Measurements from ENCODE around the gene IL12RB1. TPM values are rescaled to one million over a fixed set of nuclear protein-coding genes. Genes with fewer than 3 reads are reported as not detected.

Gene IL12RB1
- total RNA-seq, 2 experiments from 2014 or later: 17.2 to 20.0 TPM

DNA sequence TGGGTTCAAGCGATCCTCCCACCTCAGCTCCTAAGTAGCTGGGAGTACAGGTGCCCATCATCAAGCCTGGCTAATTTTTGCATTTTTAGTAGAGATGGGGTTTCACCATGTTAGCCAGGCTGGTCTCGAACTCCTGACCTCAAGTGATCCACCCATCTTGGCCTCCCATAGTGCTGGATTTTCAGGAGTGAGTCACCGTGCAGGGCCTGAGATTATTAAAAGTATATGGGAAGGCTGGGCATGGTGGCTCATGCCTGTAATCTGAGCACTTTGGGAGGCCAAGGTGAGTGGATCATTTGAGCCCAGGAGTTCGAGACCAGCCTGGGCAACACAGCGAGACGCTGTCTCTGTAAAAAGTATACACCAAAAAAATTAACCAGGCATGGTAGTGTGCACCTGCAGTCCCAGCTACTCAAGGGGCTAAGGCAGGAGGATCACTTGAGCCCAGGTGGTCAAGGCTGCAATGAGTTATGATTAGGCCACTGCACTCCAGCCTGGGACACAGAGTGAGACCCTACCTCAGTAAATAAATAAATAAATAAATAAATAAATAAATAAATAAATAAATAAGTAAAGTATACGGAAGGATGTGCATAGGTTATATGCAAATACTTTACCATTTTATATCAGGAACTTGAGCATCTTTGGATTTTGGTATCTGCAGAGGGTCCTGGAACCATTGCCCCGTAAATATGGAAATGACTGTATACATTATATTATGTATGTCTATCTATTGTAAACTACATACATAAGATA, 854 bp downstream of the IL12RB1 start:
- Mint-ChIP-seq H3K36me3 (ENCODE audit: low read depth) (peaks cover 11% of the 10 kb centered on the region), H3K9me3 (ENCODE audit: low read depth) (no peaks in the 10 kb centered on the region), H3K4me1 (peaks cover 66% of the 10 kb centered on the region), H3K4me3 (peak overlapping the region; percentile 83), H3K27ac (peak overlapping the region; percentile 93), H3K27me3 (no peaks in the 10 kb centered on the region)
- DNase-seq (no peak), ATAC-seq (no peak)
- intact Hi-C loops (cut with DNase I, micrococcal nuclease): no loop called here
- ChIA-PET POLR2A (interaction anchor here (0.9 kb wide), 1 partner anchor 30 kb away, joined by 5 read pairs; no protein-coding TSS in a partner anchor), CTCF (interaction anchor here (0.7 to 1.4 kb wide), 6 partner anchors 13 to 82 kb away, joined by 3 to 4 read pairs (median 3); no protein-coding TSS in a partner anchor)

DNA sequence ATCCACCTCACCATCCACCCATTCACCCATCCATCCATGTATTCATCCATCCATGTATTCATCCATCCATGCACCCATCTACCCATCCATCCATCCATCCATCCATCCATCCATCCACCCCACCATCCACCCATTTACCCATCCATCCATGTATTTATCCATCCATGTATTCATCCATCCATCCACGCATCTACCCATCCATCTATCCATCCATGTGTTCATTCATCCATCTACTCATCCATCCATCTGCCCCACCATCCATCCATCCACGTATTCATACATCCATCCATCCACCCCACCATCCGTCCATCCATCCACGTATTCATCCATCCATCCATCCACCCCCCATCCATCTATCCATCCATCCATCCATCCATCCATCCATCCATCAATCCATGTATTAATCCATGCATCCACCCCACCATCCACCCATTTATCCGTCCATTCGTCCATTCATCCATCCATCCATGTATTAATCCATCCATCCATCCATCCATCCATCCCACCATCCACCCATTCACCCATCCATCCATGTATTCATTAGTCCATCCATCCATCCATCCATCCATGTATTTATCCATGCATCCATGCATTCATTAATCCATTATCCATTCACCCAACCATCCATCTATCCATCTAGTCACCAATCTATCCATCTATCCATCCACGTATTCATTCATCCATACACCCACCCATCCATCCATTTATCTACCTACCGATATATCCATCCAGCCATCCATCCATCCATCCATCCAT, 2.6 kb downstream of the IL12RB1 start:
- no peaks in the 10 kb centered on the region for H3K9me3 Mint-ChIP-seq (ENCODE audit: low read depth)
- H3K27me3 Mint-ChIP-seq: no peaks in the 10 kb centered on the region
- H3K36me3 Mint-ChIP-seq (ENCODE audit: low read depth): peaks cover 16% of the 10 kb centered on the region
- no peak for DNase-seq
- ATAC-seq: no peak
- no peak overlapping the region for H3K4me3 Mint-ChIP-seq
- peaks cover 48% of the 10 kb centered on the region for H3K4me1 Mint-ChIP-seq
- ChIA-PET CTCF (no interaction called here), POLR2A (no interaction called here)
- H3K27ac Mint-ChIP-seq: peak overlapping the region; percentile 42
- intact Hi-C loops (cut with DNase I, micrococcal nuclease): no loop called here

DNA sequence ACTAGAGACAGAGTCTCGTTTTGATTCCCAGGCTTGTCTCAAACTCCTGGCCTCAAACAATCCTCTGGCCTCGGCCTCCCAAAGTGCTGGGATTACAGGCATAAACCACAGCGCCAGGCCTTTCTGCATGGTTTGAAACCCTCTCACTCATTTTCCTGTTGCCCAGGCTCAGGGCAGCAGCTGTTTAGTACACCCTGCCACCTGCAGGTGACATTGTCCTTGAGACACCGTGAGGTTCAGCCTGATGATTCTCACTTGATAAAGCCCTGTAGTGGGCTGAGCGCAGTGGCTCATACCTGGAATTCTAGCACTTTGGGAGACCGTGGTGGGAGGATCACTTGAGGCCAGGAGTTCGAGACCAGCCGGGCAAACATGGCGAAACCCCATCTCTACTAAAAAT, 12.5 kb downstream of the IL12RB1 start:
- H3K9me3 Mint-ChIP-seq (ENCODE audit: low read depth): no peaks in the 10 kb centered on the region
- CTCF ChIA-PET: no interaction called here
- H3K36me3 Mint-ChIP-seq (ENCODE audit: low read depth): peaks cover 17% of the 10 kb centered on the region
- peaks cover 8% of the 10 kb centered on the region for H3K4me1 Mint-ChIP-seq
- POLR2A ChIA-PET: no interaction called here
- H3K27me3 Mint-ChIP-seq: no peaks in the 10 kb centered on the region
- DNase-seq (no peak), ATAC-seq (no peak)
- H3K27ac Mint-ChIP-seq: no peak overlapping the region
- no peak overlapping the region for H3K4me3 Mint-ChIP-seq
- intact Hi-C loops (cut with DNase I, micrococcal nuclease): no loop called here

GRCh38 chr19:18073197-18073596, 13.5 kb downstream of the IL12RB1 start:
- no peaks in the 10 kb centered on the region for H3K9me3 Mint-ChIP-seq (ENCODE audit: low read depth)
- ChIA-PET CTCF (no interaction called here), POLR2A (no interaction called here)
- H3K4me1 Mint-ChIP-seq: peaks cover 8% of the 10 kb centered on the region
- peak overlapping the region; percentile 7 for H3K27ac Mint-ChIP-seq
- intact Hi-C loops (cut with DNase I, micrococcal nuclease): no loop called here
- peaks cover 17% of the 10 kb centered on the region for H3K36me3 Mint-ChIP-seq (ENCODE audit: low read depth)
- no peak for DNase-seq
- peak; percentile 44 for ATAC-seq
- H3K27me3 Mint-ChIP-seq: no peaks in the 10 kb centered on the region
- no peak overlapping the region for H3K4me3 Mint-ChIP-seq

GRCh38 chr19:18072335-18072734, 14.4 kb downstream of the IL12RB1 start:
- POLR2A ChIA-PET: interaction anchor here (0.6 kb wide), 1 partner anchor 213 kb away, joined by 3 read pairs; no protein-coding TSS in a partner anchor

DNA sequence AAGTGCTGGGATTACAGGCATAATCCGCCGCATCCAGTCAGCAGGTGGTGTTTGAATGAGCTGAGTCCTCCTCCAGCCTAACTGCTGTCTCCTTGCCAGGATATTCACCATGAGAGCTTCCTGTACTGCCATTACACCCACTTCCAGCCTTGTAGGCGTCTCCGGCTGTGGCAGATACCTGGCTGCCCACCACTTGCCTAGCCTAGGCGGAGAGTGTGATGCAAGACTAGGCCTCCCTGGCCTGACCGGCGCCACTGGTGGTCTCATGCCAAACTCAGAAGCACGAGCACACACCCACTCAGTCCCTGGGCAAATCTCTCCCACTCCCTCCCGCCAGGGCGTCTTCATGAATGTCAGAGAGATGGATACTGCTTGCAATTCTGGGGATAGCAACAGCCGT, 16.6 kb downstream of the IL12RB1 start:
- intact Hi-C loops (cut with DNase I, micrococcal nuclease): no loop called here
- no peak overlapping the region for H3K27ac Mint-ChIP-seq
- no peak overlapping the region for H3K4me3 Mint-ChIP-seq
- no peaks in the 10 kb centered on the region for H3K9me3 Mint-ChIP-seq (ENCODE audit: low read depth)
- ATAC-seq (no peak), DNase-seq (no peak)
- ChIA-PET POLR2A (no interaction called here), CTCF (no interaction called here)
- H3K4me1 Mint-ChIP-seq: peaks cover 8% of the 10 kb centered on the region
- H3K36me3 Mint-ChIP-seq (ENCODE audit: low read depth): peaks cover 14% of the 10 kb centered on the region
- no peaks in the 10 kb centered on the region for H3K27me3 Mint-ChIP-seq

More at GRCh38 chr19:18072335-18072734, 14.4 kb downstream of the IL12RB1 start:
- no peaks in the 10 kb centered on the region for H3K27me3 Mint-ChIP-seq
- H3K9me3 Mint-ChIP-seq (ENCODE audit: low read depth): no peaks in the 10 kb centered on the region
- CTCF ChIA-PET: no interaction called here
- intact Hi-C loops (cut with DNase I, micrococcal nuclease): no loop called here
- H3K36me3 Mint-ChIP-seq (ENCODE audit: low read depth): peaks cover 12% of the 10 kb centered on the region
- no peak overlapping the region for H3K4me3 Mint-ChIP-seq
- ATAC-seq: no peak
- H3K27ac Mint-ChIP-seq: no peak overlapping the region
- no peak for DNase-seq
- peaks cover 8% of the 10 kb centered on the region for H3K4me1 Mint-ChIP-seq

GRCh38 chr19:18069383-18069782, 17.4 kb downstream of the IL12RB1 start:
- ATAC-seq (no peak), DNase-seq (no peak)
- POLR2A ChIA-PET: no interaction called here
- H3K4me1 Mint-ChIP-seq: peaks cover 8% of the 10 kb centered on the region
- H3K27ac Mint-ChIP-seq: no peak overlapping the region
- CTCF ChIA-PET: no interaction called here
- no peaks in the 10 kb centered on the region for H3K27me3 Mint-ChIP-seq
- no peak overlapping the region for H3K4me3 Mint-ChIP-seq
- peaks cover 16% of the 10 kb centered on the region for H3K36me3 Mint-ChIP-seq (ENCODE audit: low read depth)
- intact Hi-C loops (cut with DNase I, micrococcal nuclease): no loop called here
- no peaks in the 10 kb centered on the region for H3K9me3 Mint-ChIP-seq (ENCODE audit: low read depth)

- Mint-ChIP-seq H3K27me3 (no peaks in the 10 kb centered on the region), H3K9me3 (ENCODE audit: low read depth) (no peaks in the 10 kb centered on the region), H3K4me3 (no peak overlapping the region), H3K36me3 (ENCODE audit: low read depth) (peaks cover 14% of the 10 kb centered on the region), H3K4me1 (peaks cover 5% of the 10 kb centered on the region), H3K27ac (no peak overlapping the region)
- POLR2A ChIA-PET: no interaction called here
- CTCF ChIA-PET: no interaction called here
- intact Hi-C loops (cut with DNase I, micrococcal nuclease): no loop called here
- ATAC-seq: no peak
- no peak for DNase-seq
Measured at GRCh38 chr19:18068395-18068794, 18.3 kb downstream of the IL12RB1 start.

DNA sequence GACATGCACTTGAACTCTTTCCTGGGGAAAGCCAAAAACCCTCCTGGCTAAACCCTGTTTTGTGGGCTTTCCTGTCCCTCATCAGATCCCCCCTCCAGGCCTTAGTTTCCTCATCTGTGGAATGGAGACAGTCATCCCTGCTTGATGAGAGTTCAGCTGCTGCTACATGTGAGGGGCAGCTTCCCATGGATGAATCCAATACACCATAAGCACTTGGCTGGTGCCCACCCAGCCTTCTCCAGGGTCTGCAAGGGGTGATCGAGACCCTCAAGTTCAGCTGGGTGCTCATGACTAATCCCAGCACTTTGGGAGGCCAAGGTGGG, 21.6 kb downstream of the IL12RB1 start:
- ChIA-PET CTCF (interaction anchor here (0.7 to 1.1 kb wide), 3 partner anchors 48 to 76 kb away, joined by 3 to 7 read pairs (median 3); no protein-coding TSS in a partner anchor), POLR2A (no interaction called here)
- intact Hi-C loops (cut with DNase I, micrococcal nuclease): no loop called here
- DNase-seq (no peak), ATAC-seq (no peak)
- Mint-ChIP-seq H3K4me3 (no peak overlapping the region), H3K36me3 (ENCODE audit: low read depth) (peaks cover 10% of the 10 kb centered on the region), H3K4me1 (no peaks in the 10 kb centered on the region), H3K27me3 (no peaks in the 10 kb centered on the region), H3K27ac (no peak overlapping the region), H3K9me3 (ENCODE audit: low read depth) (no peaks in the 10 kb centered on the region)

GRCh38 chr19:18063463-18063862, 23.3 kb downstream of the IL12RB1 start:
- Mint-ChIP-seq H3K27me3 (no peaks in the 10 kb centered on the region), H3K4me3 (no peak overlapping the region), H3K4me1 (peaks cover 2% of the 10 kb centered on the region), H3K27ac (no peak overlapping the region), H3K36me3 (ENCODE audit: low read depth) (peaks cover 15% of the 10 kb centered on the region), H3K9me3 (ENCODE audit: low read depth) (no peaks in the 10 kb centered on the region)
- no peak for ATAC-seq
- no peak for DNase-seq
- intact Hi-C loops (cut with DNase I, micrococcal nuclease): no loop called here
- ChIA-PET POLR2A (no interaction called here), CTCF (interaction anchor here (0.7 kb wide), 1 partner anchor 55 kb away, joined by 3 read pairs; no protein-coding TSS in a partner anchor)

DNA sequence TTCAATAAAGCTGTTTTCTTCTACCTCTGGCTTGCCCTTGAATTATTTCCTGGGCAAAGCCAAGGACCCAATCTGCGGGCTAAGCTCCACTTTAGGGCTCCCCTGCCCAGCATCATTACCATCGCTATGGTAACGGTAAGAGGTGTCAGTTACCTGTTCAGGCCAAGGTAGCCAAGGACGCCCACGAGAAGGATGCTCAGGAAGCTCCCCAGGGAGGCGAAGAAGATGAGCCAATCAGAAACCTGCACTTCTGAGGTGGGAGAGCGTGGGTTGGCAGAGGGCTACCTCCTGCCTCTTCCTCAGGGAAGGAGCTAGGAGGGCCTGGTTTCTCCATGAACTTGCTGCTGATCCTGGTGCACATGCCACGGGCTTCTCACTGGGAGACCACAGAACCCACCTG, 24.7 kb downstream of the IL12RB1 start:
- Mint-ChIP-seq H3K36me3 (ENCODE audit: low read depth) (peaks cover 14% of the 10 kb centered on the region), H3K4me1 (peaks cover 9% of the 10 kb centered on the region), H3K27me3 (no peaks in the 10 kb centered on the region), H3K27ac (no peak overlapping the region), H3K4me3 (no peak overlapping the region), H3K9me3 (ENCODE audit: low read depth) (no peaks in the 10 kb centered on the region)
- intact Hi-C loops (cut with DNase I, micrococcal nuclease): no loop called here
- POLR2A ChIA-PET: no interaction called here
- no peak for DNase-seq
- CTCF ChIA-PET: interaction anchor here (0.6 to 7.9 kb wide), 4 partner anchors 24 to 91 kb away, joined by 3 to 71 read pairs (median 4); partner anchors contain the start of genes ARRDC2 and PIK3R2
- ATAC-seq: no peak

DNA sequence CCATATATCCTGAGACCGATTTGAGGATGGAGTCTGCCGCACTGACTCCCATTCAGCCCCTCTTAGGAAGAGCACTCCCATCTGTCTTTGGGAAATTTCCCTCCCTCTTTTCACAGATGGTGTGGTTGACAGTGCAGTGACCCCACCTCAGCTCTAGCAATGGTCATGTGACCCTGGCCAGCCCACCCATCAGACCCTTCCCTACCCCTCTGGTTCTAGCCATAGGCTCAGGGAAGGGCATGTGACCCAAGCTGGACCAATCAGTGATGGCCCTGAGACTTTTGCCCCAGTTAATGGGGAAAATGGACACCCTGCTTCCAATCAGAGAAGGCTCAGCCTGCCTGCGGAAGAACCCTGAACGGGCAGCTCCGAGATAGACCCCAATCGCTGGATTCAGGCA, 26.3 kb downstream of the IL12RB1 start:
- intact Hi-C loops (cut with DNase I, micrococcal nuclease): no loop called here
- CTCF ChIA-PET: interaction anchor here (1.0 to 7.9 kb wide), 3 partner anchors 21 to 51 kb away, joined by 3 to 71 read pairs (median 3); partner anchors contain the start of gene ARRDC2

More for the DNA sequence above, 26.3 kb downstream of the IL12RB1 start:
- Mint-ChIP-seq H3K9me3 (ENCODE audit: low read depth) (no peaks in the 10 kb centered on the region), H3K27ac (no peak overlapping the region), H3K4me3 (no peak overlapping the region), H3K4me1 (peaks cover 9% of the 10 kb centered on the region), H3K27me3 (no peaks in the 10 kb centered on the region), H3K36me3 (ENCODE audit: low read depth) (peaks cover 14% of the 10 kb centered on the region)
- ATAC-seq (no peak), DNase-seq (no peak)
- POLR2A ChIA-PET: no interaction called here
